IMR-90 (cell line): ENCODE results near the gene CDC42EP3. TPM values are rescaled to one million over a fixed set of nuclear protein-coding genes. Genes with fewer than 3 reads are reported as not detected.

Source experiments
- ATAC-seq: fragments of 200-7000 bp; cut with Tn5 transposase; 2 replicates; pipeline ENCODE4 v1.9.1; 2020; ENCODE audit warnings: low read depth, mild to moderate bottlenecking, moderate library complexity
- BruUV-seq: library from RNA; stranded (reverse); fragments of 400-500 nt; replicated peaks from 2 replicates; lab custom pipeline; 2021; lab: Mats Ljungman, UMichigan
- CTCF ChIA-PET: fragments of 300-600 bp; formaldehyde crosslinking; extraction: SDS; loops from one replicate; lab custom pipeline; 2021; ENCODE audit warnings: antibody characterized with exemption; lab: Yijun Ruan, JAX
- POLR2A ChIA-PET: fragments of 300-600 bp; sonication (Branson Sonifier 250); formaldehyde crosslinking; loops from one replicate; lab custom pipeline; 2022; ENCODE audit warnings: antibody characterized with exemption; ENCODE audit not compliant: unreplicated experiment; lab: Charles Lee
- DNase-seq: peaks from one replicate; pipeline ENCODE4 v3.0.0; 2013
- H2AFZ ChIP-seq: replicated peaks from 2 replicates; pipeline ENCODE3; 2013; ENCODE audit warnings: low read length, mild to moderate bottlenecking; ENCODE audit not compliant: poor library complexity
- H2AK5ac ChIP-seq: 2 replicates; pipeline ENCODE4 v1.6.1; 2013; ENCODE audit warnings: low read depth, low read length, inconsistent platforms
- H2AK9ac ChIP-seq: replicated peaks from 2 replicates; pipeline ENCODE3; 2013; ENCODE audit warnings: mild to moderate bottlenecking, low read depth, low read length, moderate library complexity; ENCODE audit not compliant: poor library complexity
- H2BK120ac ChIP-seq: 2 replicates; pipeline ENCODE4 v1.6.1; 2013; ENCODE audit warnings: low read depth, low read length, inconsistent platforms
- H2BK15ac ChIP-seq: 3 replicates; pipeline ENCODE4 v1.6.1; 2013; ENCODE audit warnings: low read depth, low read length, inconsistent platforms
- H2BK20ac ChIP-seq: 2 replicates; pipeline ENCODE4 v1.6.1; 2013; ENCODE audit warnings: low read depth, mild to moderate bottlenecking, inconsistent platforms, low read length, moderate library complexity
- H2BK5ac ChIP-seq: 2 replicates; pipeline ENCODE4 v1.6.1; 2013; ENCODE audit warnings: mild to moderate bottlenecking, low read depth, low read length, inconsistent platforms; ENCODE audit not compliant: poor library complexity, severe bottlenecking
- H3K14ac ChIP-seq: replicated peaks from 2 replicates; pipeline ENCODE4 v1.6.1; 2013; ENCODE audit warnings: low read depth, low read length, inconsistent platforms
- H3K18ac ChIP-seq: 2 replicates; pipeline ENCODE4 v1.6.1; 2013; ENCODE audit warnings: low read depth, low read length, control low read depth
- H3K23ac ChIP-seq: 2 replicates; pipeline ENCODE4 v1.6.1; 2013; ENCODE audit warnings: low read depth, low read length, inconsistent platforms
- H3K27ac ChIP-seq: 2 replicates; pipeline ENCODE4 v1.5.1; 2013; ENCODE audit warnings: mild to moderate bottlenecking, control low read depth, low read length; ENCODE audit not compliant: insufficient read depth
- H3K27me3 ChIP-seq: 2 replicates; pipeline ENCODE4 v1.6.1; 2013; ENCODE audit warnings: low read length; ENCODE audit not compliant: control insufficient read depth, insufficient read depth
- H3K36me3 ChIP-seq: 2 replicates; pipeline ENCODE4 v1.6.1; 2013; ENCODE audit warnings: low read length, mixed read lengths; ENCODE audit not compliant: control insufficient read depth, insufficient read depth
- H3K4ac ChIP-seq: 2 replicates; pipeline ENCODE4 v1.6.1; 2013; ENCODE audit warnings: low read depth, low read length, inconsistent platforms
- H3K4me1 ChIP-seq: 2 replicates; pipeline ENCODE4 v1.6.1; 2013; ENCODE audit warnings: low read length, mixed read lengths; ENCODE audit not compliant: control insufficient read depth, insufficient read depth
- H3K4me2 ChIP-seq: 2 replicates; pipeline ENCODE4 v1.6.1; 2013; ENCODE audit warnings: low read depth, mild to moderate bottlenecking, control low read depth, low read length, moderate library complexity
- H3K4me3 ChIP-seq: 2 replicates; pipeline ENCODE4 v1.5.1; 2013; ENCODE audit warnings: low read depth, mild to moderate bottlenecking, control low read depth, low read length, moderate library complexity; ENCODE audit not compliant: insufficient read depth
- H3K56ac ChIP-seq: 2 replicates; pipeline ENCODE4 v1.6.1; 2013; ENCODE audit warnings: low read length, inconsistent platforms; ENCODE audit not compliant: insufficient read depth; ENCODE audit errors: extremely low read depth
- H3K79me1 ChIP-seq, 2 experiments: 2 replicates each; pipeline ENCODE4 v1.6.1; 2013; ENCODE audit warnings: low read length in 2 of 2, inconsistent platforms in 1 of 2, low read depth in 1 of 2
- H3K9ac ChIP-seq: 2 replicates; pipeline ENCODE4 v1.6.1; 2013; ENCODE audit warnings: low read depth, low read length, control low read depth
- H3K9me1 ChIP-seq: 2 replicates; pipeline ENCODE4 v1.6.1; 2013; ENCODE audit warnings: low read length, inconsistent platforms; ENCODE audit not compliant: insufficient read depth
- H3K9me3 ChIP-seq: 2 replicates; pipeline ENCODE4 v1.6.1; 2013; ENCODE audit warnings: low read length; ENCODE audit not compliant: control insufficient read depth, insufficient read depth
- H4K20me1 ChIP-seq: 2 replicates; pipeline ENCODE4 v1.6.1; 2013; ENCODE audit warnings: low read length, inconsistent platforms; ENCODE audit not compliant: insufficient read depth
- H4K5ac ChIP-seq: 2 replicates; pipeline ENCODE4 v1.6.1; 2013; ENCODE audit warnings: mild to moderate bottlenecking, low read depth, low read length, control low read depth
- H4K8ac ChIP-seq, 2 experiments: 2 replicates each; pipeline ENCODE4 v1.6.1; 2013; ENCODE audit warnings: low read depth in 2 of 2, low read length in 2 of 2, control low read depth in 1 of 2, inconsistent platforms in 1 of 2
- H4K91ac ChIP-seq: 2 replicates; pipeline ENCODE4 v1.6.1; 2013; ENCODE audit warnings: low read depth, low read length, inconsistent platforms; ENCODE audit not compliant: insufficient read depth
- CEBPB ChIP-seq: IDR thresholded peaks from 2 replicates; pipeline ENCODE4 v1.6.1; 2012; ENCODE audit warnings: low read depth, low read length, improper control_type of control experiment
- CHD1 ChIP-seq: IDR thresholded peaks from 2 replicates; pipeline ENCODE4 v1.6.1; 2012; ENCODE audit warnings: low read depth, low read length, improper control_type of control experiment
- FOS ChIP-seq: fragments of 150-350 bp; IDR thresholded peaks from 2 replicates; pipeline ENCODE4 v1.6.1; 2016; ENCODE audit warnings: low read depth, low read length
- MAFK ChIP-seq: IDR thresholded peaks from 2 replicates; pipeline ENCODE4 v1.6.1; 2012; ENCODE audit warnings: low read depth, low read length, improper control_type of control experiment
- MAZ ChIP-seq: IDR thresholded peaks from 2 replicates; pipeline ENCODE4 v1.6.1; 2012; ENCODE audit warnings: low read depth, mild to moderate bottlenecking, low read length, improper control_type of control experiment, moderate library complexity, borderline replicate concordance
- MXI1 ChIP-seq: IDR thresholded peaks from 2 replicates; pipeline ENCODE4 v1.6.1; 2012; ENCODE audit warnings: low read depth, mild to moderate bottlenecking, low read length, moderate library complexity, borderline replicate concordance
- POLR2A ChIP-seq: IDR thresholded peaks from 2 replicates; pipeline ENCODE4 v1.6.1; 2012; ENCODE audit warnings: mild to moderate bottlenecking, low read depth, low read length
- RAD21 ChIP-seq: IDR thresholded peaks from 2 replicates; pipeline ENCODE4 v1.6.1; 2012; ENCODE audit warnings: low read length, improper control_type of control experiment
- RCOR1 ChIP-seq: IDR thresholded peaks from 2 replicates; pipeline ENCODE4 v1.6.1; 2012; ENCODE audit warnings: mild to moderate bottlenecking, low read length, improper control_type of control experiment; ENCODE audit not compliant: insufficient replicate concordance
- RFX5 ChIP-seq: IDR thresholded peaks from 2 replicates; pipeline ENCODE4 v1.8.0; 2012; ENCODE audit warnings: low read depth, mild to moderate bottlenecking, low read length, moderate library complexity
- SMC3 ChIP-seq: fragments of 150-350 bp; IDR thresholded peaks from 2 replicates; pipeline ENCODE4 v1.6.1; 2016; ENCODE audit warnings: low read depth, mild to moderate bottlenecking, antibody characterized with exemption, low read length, moderate library complexity
- WGBS, 2 experiments: methylation state at CpG; one replicate each; pipeline versions ENCODE4 v1.1.5 to v1.1.7; 2013; ENCODE audit warnings: missing lambda C conversion rate in 2 of 2; ENCODE audit not compliant: insufficient read length in 1 of 2; ENCODE audit errors: extremely low coverage in 2 of 2; 5-methylcytosine and 5-hydroxymethylcytosine counted together
- dilution Hi-C: fragments of 300-500 bp; cut with HindIII; formaldehyde crosslinking; loops from one replicate; pipeline ENCODE4 v1.14.3; 2018; ENCODE audit warnings: low sequenced_read_pairs; ENCODE audit not compliant: unreplicated experiment
- in situ Hi-C: fragments of 300-500 bp; cut with MboI; formaldehyde crosslinking; loops from 3 replicates; pipeline ENCODE4 v1.14.3; 2019; ENCODE audit warnings: low sequenced_read_pairs, inconsistent platforms, mixed read lengths
- intact Hi-C: fragments of 100-400 bp; cut with micrococcal nuclease; formaldehyde crosslinking; loops from 2 replicates; pipeline ENCODE4 v1.10.0; 2022
- polyA plus RNA-seq, 3 experiments: library from polyadenylated mRNA; depleted of rRNA; stranded (reverse); fragments of >200 nt; gene quantifications; 2 replicates each; pipeline ENCODE4 v1.2.3, GENCODE V29; 2012; ENCODE audit warnings: low replicate concordance in 1 of 3
- total RNA-seq: library from RNA; depleted of rRNA; stranded (reverse); fragments of >200 nt; gene quantifications from 2 replicates; pipeline ENCODE4 v1.2.3, GENCODE V29; 2012
- TF ChIP-seq, protein P1 (sequence below): fragments of 150-350 bp; IDR thresholded peaks from 2 replicates; pipeline ENCODE4 v1.6.1; 2017; ENCODE audit warnings: mild to moderate bottlenecking, antibody characterized with exemption, low read length, low read depth

Gene CDC42EP3
- total and polyA plus RNA-seq, 2 of the 4 experiments (the other 2 are of a cell fraction) = 167 to 193 TPM

DNA sequence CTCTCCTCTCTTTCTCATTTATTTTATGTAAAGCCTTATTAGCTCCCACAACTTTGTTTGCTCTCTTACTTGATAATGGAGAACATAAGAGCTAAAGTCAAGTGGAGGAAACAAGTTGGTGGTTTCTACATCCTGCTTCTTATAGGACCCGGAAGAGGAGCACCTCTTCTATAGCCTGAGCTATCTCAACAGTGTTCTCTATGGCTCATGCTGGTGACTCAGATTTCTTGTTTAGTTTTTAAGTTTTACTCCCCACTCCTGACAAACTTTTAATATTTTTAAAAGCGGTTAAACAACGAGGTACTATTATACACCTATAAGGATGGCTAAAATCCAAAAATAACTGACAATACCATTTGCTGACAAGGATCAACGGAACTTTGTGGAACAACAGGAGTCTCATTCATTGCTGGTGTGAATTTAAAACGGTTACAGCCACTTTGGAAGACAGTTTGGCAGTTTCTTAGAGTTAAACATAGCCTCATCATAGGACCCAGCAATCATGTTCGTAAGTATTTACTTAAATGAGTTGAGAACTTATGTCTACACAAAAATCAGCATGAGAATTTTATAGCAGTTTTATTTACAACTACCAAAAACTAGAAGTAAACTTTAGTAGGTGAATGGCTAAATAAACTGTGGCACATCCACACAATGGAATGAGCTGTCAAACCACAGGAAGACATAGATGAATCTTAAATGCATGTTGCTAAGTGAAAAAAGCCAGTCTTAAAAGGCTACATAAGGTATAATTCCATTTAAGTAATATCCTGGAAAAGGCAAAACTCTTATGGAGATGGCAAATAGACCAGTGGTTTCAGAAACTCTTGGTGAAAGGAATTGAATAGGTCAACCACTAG lies 12.7 kb upstream of the CDC42EP3 start:
- Histone ChIP-seq H3K79me1 (peaks cover 7 to 9% of the 10 kb centered on the region in 2 experiments; a peak in 3 of 4 replicates), H3K27ac (no peak overlapping the region), H2AK9ac (no peak overlapping the region), H4K5ac (peak overlapping the region; percentile 59; the same call in 1 of the 2 replicates), H2BK5ac (peak overlapping the region; percentile 80), H2AK5ac (no peak overlapping the region), H3K4me3 (no peak overlapping the region), H3K9me1 (peaks cover 6% of the 10 kb centered on the region), H4K20me1 (no peaks in the 10 kb centered on the region), H3K4me1 (peaks cover 11% of the 10 kb centered on the region), H2AFZ (no peak overlapping the region), H2BK120ac (peak overlapping the region; percentile 58; the same call in 1 of the 2 replicates), H4K91ac (no peak overlapping the region), H3K36me3 (no peaks in the 10 kb centered on the region), H3K14ac (no peak overlapping the region), H4K8ac (peak overlapping the region in 1 of 2 experiments; percentile 29; a peak in 1 of 4 replicates), H2BK15ac (no peak overlapping the region; the same call in 2 of the 3 replicates), H3K4ac (no peak overlapping the region; the same call in 1 of the 2 replicates), H3K27me3 (no peaks in the 10 kb centered on the region), H3K56ac (0 out of 2 replicates have a peak overlapping the region, but pooled peaks have one; percentile 32), H3K9me3 (no peaks in the 10 kb centered on the region), H3K4me2 (no peak overlapping the region; the same call in 1 of the 2 replicates), H3K18ac (peak overlapping the region; percentile 85; the same call in 1 of the 2 replicates), H3K9ac (no peak overlapping the region), H2BK20ac (peak overlapping the region; percentile 21; the same call in 1 of the 2 replicates), H3K23ac (no peak overlapping the region)
- no CpG with 5 or more reads among the region's 6 CpGs for WGBS, 2 experiments
- in situ Hi-C loops = no loop called here
- BruUV-seq = no TSS peak
- TF ChIP-seq FOS (no peak), CEBPB (no peak), POLR2A (no peak), MXI1 (no peak), MAFK (no peak), RAD21 (no peak), RCOR1 (no peak), RFX5 (no peak), SMC3 (no peak), CHD1 (no peak), MAZ (no peak)
- TF ChIP-seq, protein P1, sequence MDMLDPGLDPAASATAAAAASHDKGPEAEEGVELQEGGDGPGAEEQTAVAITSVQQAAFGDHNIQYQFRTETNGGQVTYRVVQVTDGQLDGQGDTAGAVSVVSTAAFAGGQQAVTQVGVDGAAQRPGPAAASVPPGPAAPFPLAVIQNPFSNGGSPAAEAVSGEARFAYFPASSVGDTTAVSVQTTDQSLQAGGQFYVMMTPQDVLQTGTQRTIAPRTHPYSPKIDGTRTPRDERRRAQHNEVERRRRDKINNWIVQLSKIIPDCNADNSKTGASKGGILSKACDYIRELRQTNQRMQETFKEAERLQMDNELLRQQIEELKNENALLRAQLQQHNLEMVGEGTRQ = no peak
- ChIA-PET CTCF (interaction anchor here (1.0 kb wide), 1 partner anchor 14 kb away, joined by 3 read pairs; no protein-coding TSS in a partner anchor), POLR2A (interaction anchor here (0.6 kb wide), 1 partner anchor 15 kb away, joined by 3 read pairs; no protein-coding TSS in a partner anchor)
- intact Hi-C loops = no loop called here
- dilution Hi-C loops = no loop called here
- ATAC-seq = peak; percentile 54; the same call in 1 of the 2 replicates
- DNase-seq = peak; percentile 73
